GM12878 (cell line): ENCODE data around the gene PLK2. TPM values are rescaled to one million over a fixed set of nuclear protein-coding genes. Genes with fewer than 3 reads are reported as not detected.

Source experiments
- ATAC-seq: fragments of 200-7000 bp; cut with Tn5 transposase; 3 replicates; pipeline ENCODE4 v1.9.1; 2020; ENCODE audit warnings: mild to moderate bottlenecking, moderate library complexity
- BruUV-seq: library from RNA; stranded (reverse); fragments of 400-500 nt; replicated peaks from 2 replicates; lab custom pipeline; 2021; lab: Mats Ljungman, UMichigan
- CTCF ChIA-PET: fragments of 300-600 bp; sonication (Branson Sonifier 250); formaldehyde crosslinking; extraction: SDS; loops from one replicate; lab custom pipeline; 2021; ENCODE audit warnings: inconsistent platforms; lab: Yijun Ruan, JAX
- POLR2A ChIA-PET: fragments of 350-600 bp; formaldehyde crosslinking; extraction: SDS; loops from one replicate; lab custom pipeline; 2021; ENCODE audit warnings: inconsistent platforms; lab: Charles Lee
- RAD21 ChIA-PET: fragments of 300-600 bp; sonication (Branson Sonifier 250); formaldehyde crosslinking; loops from one replicate; lab custom pipeline; 2023; ENCODE audit warnings: antibody characterized with exemption; ENCODE audit not compliant: unreplicated experiment; lab: Charles Lee
- SMC1A ChIA-PET: fragments of 300-600 bp; sonication (Branson Sonifier 250); formaldehyde crosslinking; loops from one replicate; lab custom pipeline; 2023; ENCODE audit not compliant: unreplicated experiment, uncharacterized antibody; lab: Charles Lee
- DNase-seq: peaks from one replicate; pipeline ENCODE4 v3.0.0-alpha.2; 2011; ENCODE audit warnings: low read depth, low spot score
- FAIRE-seq: peaks from 3 replicates; lab custom pipeline; 2011; peaks lifted over from hg19 to GRCh38; lab: Jason Lieb, UNC
- H2AFZ ChIP-seq: 2 replicates; pipeline ENCODE4 v1.6.0; 2011; ENCODE audit warnings: low read depth, low read length, control low read depth; ENCODE audit not compliant: control insufficient read depth
- H3K27ac ChIP-seq: 2 replicates; pipeline ENCODE4 v1.5.1; 2011; ENCODE audit warnings: control low read depth; ENCODE audit not compliant: control insufficient read depth, insufficient read depth
- H3K27me3 ChIP-seq, 2 experiments: replicated peaks in 1 of 2; 2 replicates each; pipeline versions ENCODE4 v1.6.0 to v1.6.1; 2011; ENCODE audit warnings: low read length in 1 of 2; ENCODE audit not compliant: control insufficient read depth in 2 of 2, insufficient read depth in 2 of 2
- H3K36me3 ChIP-seq, 2 experiments: 2 replicates each; pipeline ENCODE4 v1.5.1; 2011; ENCODE audit warnings: low read length in 1 of 2; ENCODE audit not compliant: control insufficient read depth in 2 of 2, insufficient read depth in 2 of 2
- H3K4me1 ChIP-seq: 2 replicates; pipeline ENCODE4 v1.6.1; 2011; ENCODE audit warnings: mild to moderate bottlenecking, low read length, moderate library complexity, mixed read lengths; ENCODE audit not compliant: control insufficient read depth, insufficient read depth
- H3K4me2 ChIP-seq: 2 replicates; pipeline ENCODE4 v1.6.0; 2011; ENCODE audit warnings: control low read depth; ENCODE audit not compliant: control insufficient read depth, insufficient read depth
- H3K4me3 ChIP-seq: fragments of 200-600 bp; sonication (generic); 2 replicates; pipeline ENCODE4 v1.5.1; 2016
- H3K79me2 ChIP-seq: 2 replicates; pipeline ENCODE4 v1.6.0; 2011; ENCODE audit warnings: low read length; ENCODE audit not compliant: control insufficient read depth, insufficient read depth
- H3K9ac ChIP-seq: 2 replicates; pipeline ENCODE4 v1.8.0; 2011; ENCODE audit warnings: low read length, control low read depth, mixed read lengths; ENCODE audit not compliant: control insufficient read depth, insufficient read depth
- H3K9me3 ChIP-seq: replicated peaks from 3 replicates; pipeline ENCODE4 v1.5.1; 2011; ENCODE audit warnings: mild to moderate bottlenecking, low read length; ENCODE audit not compliant: control insufficient read depth, insufficient read depth
- H4K20me1 ChIP-seq: 2 replicates; pipeline ENCODE4 v1.6.0; 2011; ENCODE audit not compliant: control insufficient read depth, insufficient read depth
- ASH2L ChIP-seq: fragments of 300-600, 200-600 bp; sonication (generic); IDR thresholded peaks from 2 replicates; pipeline ENCODE4 v1.6.1; 2017; ENCODE audit warnings: low read depth, mild to moderate bottlenecking, borderline replicate concordance
- FOXK2 ChIP-seq: fragments of 450-650 bp; IDR thresholded peaks from 2 replicates; pipeline ENCODE4 v1.6.1; 2017; ENCODE audit warnings: mild to moderate bottlenecking, moderate library complexity
- IKZF1 ChIP-seq: fragments of 450-650 bp; conservative IDR thresholded peaks from 2 replicates; pipeline ENCODE4 v1.6.1; 2017; ENCODE audit warnings: antibody characterized with exemption, mild to moderate bottlenecking
- KLF5 ChIP-seq: fragments of 450-650 bp; IDR thresholded peaks from 2 replicates; pipeline ENCODE4 v1.6.1; 2014; ENCODE audit warnings: mild to moderate bottlenecking; ENCODE audit not compliant: partially characterized antibody
- NR2C1 ChIP-seq: fragments of 450-650 bp; IDR thresholded peaks from 2 replicates; pipeline ENCODE4 v1.6.1; 2017; ENCODE audit warnings: antibody characterized with exemption, mild to moderate bottlenecking, moderate library complexity
- RAD51 ChIP-seq: fragments of 450-650 bp; IDR thresholded peaks from 2 replicates; pipeline ENCODE4 v1.6.1; 2016; ENCODE audit warnings: moderate library complexity, mild to moderate bottlenecking, inconsistent platforms
- RB1 ChIP-seq: fragments of 450-650 bp; formaldehyde crosslinking; IDR thresholded peaks from 2 replicates; pipeline ENCODE4 v1.6.1; 2017; ENCODE audit warnings: mild to moderate bottlenecking, borderline replicate concordance
- SP1 ChIP-seq: IDR thresholded peaks from one replicate; pipeline ENCODE4 v1.6.1; 2011; ENCODE audit warnings: low read depth, low read length
- ZNF24 ChIP-seq: fragments of 450-650 bp; IDR thresholded peaks from 2 replicates; pipeline ENCODE4 v1.6.1; 2017; ENCODE audit warnings: antibody characterized with exemption, mild to moderate bottlenecking
- ZNF687 ChIP-seq: fragments of 450-650 bp; IDR thresholded peaks from 2 replicates; pipeline ENCODE4 v1.6.1; 2017; ENCODE audit warnings: mild to moderate bottlenecking, moderate library complexity
- WGBS: methylation state at CpG from one replicate; pipeline ENCODE4 v1.1.6; 2016; ENCODE audit warnings: low lambda C conversion rate; ENCODE audit not compliant: insufficient replicate concordance, insufficient coverage; ENCODE audit errors: missing lambda C conversion rate; 5-methylcytosine and 5-hydroxymethylcytosine counted together
- in situ Hi-C: fragments of 300-500 bp; cut with MboI; formaldehyde crosslinking; loops from 9 replicates; pipeline ENCODE4 v1.14.3; 2018; ENCODE audit warnings: mixed read lengths
- intact Hi-C: fragments of 100-400 bp; cut with micrococcal nuclease; formaldehyde crosslinking; loops from one replicate; pipeline ENCODE4 v1.14.2; 2022; ENCODE audit not compliant: unreplicated experiment
- polyA plus RNA-seq, 11 experiments: library from polyadenylated mRNA; depleted of rRNA in 4 of 11; unstranded in 6 of 11; stranded (reverse) in 5 of 11; fragments of >200 nt; fragmentation: Nextera tagmentation in 4 of 11; fragmentation: Illumina TruSeq in 1 of 11; extraction: Ambion mirVana in 4 of 11; extraction: Trizol in 1 of 11; gene quantifications; 1 replicate in 1 of 11; 2 replicates in 10 of 11; pipeline versions ENCODE4 v1.2.1 to v1.2.3, GENCODE V29; 2011 to 2016; ENCODE audit warnings: inconsistent platforms in 2 of 11, missing spikeins in 2 of 11, low read depth in 1 of 11
- total RNA-seq, 4 experiments: library from RNA; depleted of rRNA in 3 of 4; stranded (reverse); fragments of >200 nt in 3 of 4; fragmentation: Illumina TruSeq in 1 of 4; extraction: Trizol in 1 of 4; gene quantifications; 2 replicates each; pipeline versions ENCODE4 v1.2.1 to v1.2.3, GENCODE V29; 2013 to 2021
- TF ChIP-seq, protein P1 (sequence below): fragments of 450-650 bp; IDR thresholded peaks from 2 replicates; pipeline ENCODE4 v1.6.1; 2014; ENCODE audit warnings: mild to moderate bottlenecking

Gene PLK2
- total and polyA plus RNA-seq, 10 of the 15 experiments (the other 5 are each of a cell fraction or from before 2014, with no cell fraction given) = 0.07 to 3.9 (median 0.52) TPM

DNA sequence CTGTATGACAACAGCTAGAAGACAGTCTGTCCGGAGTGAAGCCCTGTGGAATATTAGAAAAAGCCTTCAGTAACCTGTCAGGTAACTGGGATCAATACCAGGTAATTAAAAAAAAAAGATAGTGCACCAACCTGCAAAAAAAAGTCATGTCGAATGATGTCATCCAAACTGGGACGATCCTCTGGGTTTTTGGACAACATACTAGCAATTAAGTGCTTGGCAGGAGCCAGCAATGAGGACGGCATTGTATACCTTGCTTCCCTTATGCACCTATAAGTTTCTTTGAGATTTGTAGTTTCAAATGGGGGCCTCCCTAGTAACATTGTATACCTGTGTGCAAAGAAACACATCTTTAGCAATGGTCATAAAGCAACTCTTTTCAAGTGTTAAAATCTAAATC is 2.8 kb downstream of the PLK2 start:
- no TSS peak for BruUV-seq
- ChIA-PET CTCF (interaction anchor here (1.2 to 1.9 kb wide), 2 partner anchors 958 to 1159 kb away, joined by 4 to 7 read pairs; no protein-coding TSS in a partner anchor), POLR2A (no interaction called here), SMC1A (interaction anchor here (1.6 kb wide), 2 partner anchors 393 to 1159 kb away, joined by 3 to 6 read pairs; no protein-coding TSS in a partner anchor), RAD21 (interaction anchor here (1.2 kb wide), 1 partner anchor 678 kb away, joined by 4 read pairs; no protein-coding TSS in a partner anchor)
- Histone ChIP-seq H3K4me2 (no peak overlapping the region), H4K20me1 (no peaks in the 10 kb centered on the region), H3K36me3 (no peaks in the 10 kb centered on the region), H2AFZ (no peak overlapping the region), H3K9ac (no peak overlapping the region), H3K27ac (no peak overlapping the region), H3K4me3 (no peak overlapping the region), H3K27me3 (peaks cover 2 to 8% of the 10 kb centered on the region in 2 experiments; a peak in 3 of 4 replicates), H3K9me3 (no peaks in the 10 kb centered on the region), H3K4me1 (peaks cover 10% of the 10 kb centered on the region), H3K79me2 (no peaks in the 10 kb centered on the region)
- 78% methylated on average over 4 of the region's 4 CpGs for WGBS
- in situ Hi-C loops (loop anchor here (5.0 to 25.0 kb wide), 4 partner anchors 675 to 1545 kb away; partner anchors contain the start of gene SETD9), intact Hi-C loops (no loop called here)
- DNase-seq (no peak), ATAC-seq (no peak), FAIRE-seq (no peak)
- TF ChIP-seq RAD51 (no peak), ASH2L (no peak), IKZF1 (no peak), KLF5 (no peak), ZNF687 (no peak), RB1 (no peak), NR2C1 (no peak), SP1 (no peak), FOXK2 (no peak), ZNF24 (no peak)
- TF ChIP-seq, protein P1, sequence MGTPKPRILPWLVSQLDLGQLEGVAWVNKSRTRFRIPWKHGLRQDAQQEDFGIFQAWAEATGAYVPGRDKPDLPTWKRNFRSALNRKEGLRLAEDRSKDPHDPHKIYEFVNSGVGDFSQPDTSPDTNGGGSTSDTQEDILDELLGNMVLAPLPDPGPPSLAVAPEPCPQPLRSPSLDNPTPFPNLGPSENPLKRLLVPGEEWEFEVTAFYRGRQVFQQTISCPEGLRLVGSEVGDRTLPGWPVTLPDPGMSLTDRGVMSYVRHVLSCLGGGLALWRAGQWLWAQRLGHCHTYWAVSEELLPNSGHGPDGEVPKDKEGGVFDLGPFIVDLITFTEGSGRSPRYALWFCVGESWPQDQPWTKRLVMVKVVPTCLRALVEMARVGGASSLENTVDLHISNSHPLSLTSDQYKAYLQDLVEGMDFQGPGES = no peak
- TF ChIP-seq, all 136 proteins: peak for 0
